Stimulated activated CD8-positive, alpha-beta memory T cell treated with anti-CD3 and anti-CD28 coated beads, Interleukin-7, amount 100 ng/mL, for 1 hour (primary cell): Measurements from ENCODE around the gene C16orf54.
"Not testable (repeated sequence)": the region's sequence is repeated elsewhere in the genome, so short reads cannot be mapped to it uniquely, and the experiment has no call there.

Experiments
- DNase-seq, 2 donors: peaks; one replicate each; pipeline ENCODE4 v3.0.0-alpha.2; 2020; ENCODE audit warnings: low read depth in 2 of 2

Gene C16orf54

GRCh38 chr16:29740630-29741015 is 5.2 kb downstream of the C16orf54 start:
- not testable (repeated sequence) for DNase-seq

DNA sequence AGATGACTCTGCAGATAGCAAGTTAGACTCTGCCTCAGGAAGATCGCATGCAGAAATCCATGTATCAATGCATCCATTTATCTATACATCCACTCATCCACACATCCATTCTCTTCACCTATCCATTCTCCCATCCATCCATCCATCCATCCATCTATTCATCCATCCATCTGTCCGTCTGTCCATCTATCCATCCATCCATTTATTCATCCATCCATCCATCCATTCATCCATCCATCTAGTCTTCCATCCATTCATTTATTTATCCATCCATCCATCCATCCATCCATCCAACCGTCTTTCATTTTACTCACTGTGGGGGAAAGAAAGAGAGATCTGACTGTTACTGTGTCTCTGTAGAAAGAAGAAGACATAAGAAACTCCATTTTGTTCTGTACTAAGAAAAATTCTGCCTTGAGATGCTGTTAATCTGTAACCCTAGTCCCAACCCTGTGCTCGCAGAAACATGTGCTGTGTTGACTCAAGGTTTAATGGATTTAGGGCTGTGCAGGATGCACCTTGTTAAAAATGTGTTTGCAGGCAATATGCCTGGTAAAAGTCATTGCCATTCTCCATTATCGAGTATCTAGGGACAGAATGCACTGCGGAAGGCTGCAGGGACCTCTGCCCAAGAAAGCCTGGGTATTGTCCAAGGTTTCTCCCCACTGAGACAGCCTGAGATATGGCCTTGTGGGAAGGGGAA is 5.7 kb downstream of the C16orf54 start:
- not testable (repeated sequence) for DNase-seq

- no peak for DNase-seq
These were observed 7.3 kb downstream of the C16orf54 start for GRCh38 chr16:29738514-29738913.

DNA sequence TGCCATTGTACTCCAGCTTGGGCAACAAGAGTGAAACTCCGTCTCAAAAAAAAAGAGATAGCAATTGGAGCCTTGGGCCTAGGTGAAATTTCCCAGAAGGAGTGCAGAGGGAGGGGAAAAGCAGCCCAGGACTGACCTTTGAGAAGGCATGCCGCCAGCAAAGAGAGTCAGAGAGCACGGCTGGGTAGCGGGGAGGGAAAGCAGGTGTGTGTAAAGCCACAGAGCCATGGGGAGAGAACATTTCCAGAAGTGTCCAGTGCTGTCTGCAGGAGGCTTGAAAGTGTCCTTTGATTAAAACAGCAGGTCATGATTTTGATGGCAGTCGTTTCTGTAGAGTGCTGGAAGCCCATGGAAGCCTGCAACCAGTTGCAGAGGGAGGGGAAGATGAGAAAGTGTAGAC is 8.1 kb downstream of the C16orf54 start:
- DNase-seq = no peak

- no peak for DNase-seq
These were observed 9.0 kb downstream of the C16orf54 start for GRCh38 chr16:29736764-29737163.

DNA sequence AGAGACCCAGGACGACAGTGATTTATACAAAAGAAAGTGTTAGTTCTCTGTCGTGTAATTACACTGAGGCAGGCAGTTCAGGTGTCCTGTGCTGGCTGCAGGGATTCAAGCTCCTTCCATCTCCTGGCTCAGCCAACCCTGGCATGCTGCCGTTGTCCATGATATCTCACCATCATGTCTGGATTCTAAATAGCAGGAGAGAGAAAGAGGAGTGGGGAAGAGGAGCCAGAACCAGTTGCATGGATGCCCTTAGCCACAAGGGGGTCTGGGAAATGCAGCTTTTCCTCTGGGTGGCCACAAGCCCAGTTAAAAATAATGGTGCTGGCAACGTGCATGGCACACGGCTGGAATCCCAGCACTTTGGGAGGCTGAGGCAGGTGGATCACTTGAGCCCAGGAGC is 9.7 kb downstream of the C16orf54 start:
- no peak for DNase-seq

- DNase-seq = no peak
These were observed 11.0 kb downstream of the C16orf54 start for GRCh38 chr16:29734786-29735185.

- DNase-seq = not testable (repeated sequence)
These were observed 13.8 kb downstream of the C16orf54 start for GRCh38 chr16:29731768-29732601.

DNA sequence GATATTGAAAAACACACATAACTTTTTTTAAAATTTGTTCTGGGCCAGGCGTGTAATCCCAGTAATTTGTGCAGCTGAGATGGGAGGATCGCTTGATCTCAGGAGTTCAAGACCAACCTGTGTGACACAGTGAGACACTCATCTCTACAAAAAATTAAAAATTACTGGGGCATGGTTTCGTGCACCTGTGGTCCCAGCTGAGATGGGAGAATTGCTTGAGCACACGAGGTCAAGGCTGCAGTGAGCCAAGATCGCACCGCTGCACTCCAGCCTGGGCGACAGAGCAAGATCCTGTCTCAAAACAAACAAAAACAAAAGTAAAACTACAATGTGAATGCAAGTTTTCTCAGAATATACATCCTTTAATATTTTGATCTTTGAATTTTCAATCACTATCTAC is 15.1 kb downstream of the C16orf54 start:
- no peak for DNase-seq

DNA sequence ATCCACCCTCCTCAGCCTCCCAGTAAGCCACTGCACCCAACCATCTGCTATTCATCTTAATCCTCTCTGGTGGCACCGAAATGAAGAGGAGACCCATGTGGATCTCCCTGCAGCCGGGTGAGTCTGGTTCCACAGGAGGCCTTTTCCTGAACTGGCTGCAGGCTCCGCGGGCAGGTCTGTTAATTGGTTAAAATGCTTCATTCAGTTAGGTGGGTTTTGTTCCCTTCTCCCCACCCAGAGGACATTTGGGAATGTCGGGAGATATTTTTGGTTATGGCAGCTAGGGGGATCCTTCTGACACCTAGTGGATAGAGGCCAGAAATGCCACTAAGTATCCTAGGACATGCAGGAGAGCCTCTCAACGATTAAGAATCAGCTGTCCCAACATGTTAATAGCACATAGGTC is 16.7 kb downstream of the C16orf54 start:
- DNase-seq = no peak

GRCh38 chr16:29727452-29727851 is 18.3 kb downstream of the C16orf54 start:
- DNase-seq = no peak

DNA sequence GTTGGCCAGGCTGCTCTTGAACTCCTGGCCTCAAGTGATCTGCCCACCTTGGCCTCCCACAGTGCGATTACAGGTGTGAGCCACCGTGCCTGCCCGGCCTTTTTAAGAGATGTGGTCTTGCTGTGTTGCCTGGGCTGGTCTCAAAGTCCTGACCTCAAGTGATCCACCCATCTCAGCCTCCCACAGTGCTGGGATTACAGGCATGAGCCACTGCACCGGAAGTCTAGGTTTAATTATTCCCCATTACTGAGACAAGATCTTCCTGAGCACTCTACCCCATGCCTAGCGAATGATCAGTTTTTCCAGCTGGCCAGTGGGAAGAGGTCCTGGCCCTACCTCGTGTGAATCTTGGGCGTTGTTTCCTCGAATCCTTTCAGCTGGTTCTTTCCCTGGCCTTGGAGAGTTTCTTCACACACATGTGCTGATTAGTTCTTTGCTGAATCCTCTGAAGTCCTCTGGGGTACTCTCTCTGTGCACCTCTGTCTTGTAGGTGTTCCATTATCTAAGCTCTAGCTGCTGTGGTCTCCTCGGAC is 18.9 kb downstream of the C16orf54 start:
- no peak for DNase-seq

DNA sequence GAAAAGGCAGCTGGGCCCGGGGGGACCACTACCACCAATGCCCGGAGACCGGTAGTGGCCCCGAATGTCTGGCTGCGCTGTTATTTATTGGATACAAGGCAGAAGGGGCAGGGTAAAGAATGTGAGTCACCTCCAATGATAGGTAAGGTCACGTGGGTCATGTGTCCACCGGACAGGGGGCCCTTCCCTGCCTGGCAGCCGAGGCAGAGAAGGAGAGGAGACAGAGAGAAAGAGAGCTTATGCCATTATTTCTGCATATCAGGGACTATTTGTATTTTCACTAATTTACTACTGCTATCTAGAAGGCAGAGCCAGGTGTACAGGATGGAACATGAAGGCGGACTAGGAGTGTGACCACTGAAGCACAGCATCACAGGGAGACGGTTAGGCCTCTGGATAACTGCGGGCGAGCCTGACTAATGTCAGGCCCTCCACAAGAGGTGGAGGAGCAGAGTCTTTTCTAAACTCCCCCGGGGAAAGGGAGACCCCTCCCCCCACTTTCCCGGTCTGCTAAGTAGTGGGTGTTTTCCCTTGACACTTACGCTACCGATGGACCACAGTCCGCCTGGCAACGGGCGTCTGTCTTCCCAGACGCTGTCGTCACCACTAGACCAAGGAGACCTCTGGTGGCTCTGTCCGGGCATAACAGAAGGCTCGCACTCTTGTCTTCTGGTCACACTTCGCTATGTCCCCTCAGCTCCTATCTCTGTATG is 24.5 kb downstream of the C16orf54 start:
- DNase-seq = not testable (repeated sequence)

- DNase-seq = no peak
These were observed 25.1 kb downstream of the C16orf54 start for GRCh38 chr16:29720703-29721102.

DNA sequence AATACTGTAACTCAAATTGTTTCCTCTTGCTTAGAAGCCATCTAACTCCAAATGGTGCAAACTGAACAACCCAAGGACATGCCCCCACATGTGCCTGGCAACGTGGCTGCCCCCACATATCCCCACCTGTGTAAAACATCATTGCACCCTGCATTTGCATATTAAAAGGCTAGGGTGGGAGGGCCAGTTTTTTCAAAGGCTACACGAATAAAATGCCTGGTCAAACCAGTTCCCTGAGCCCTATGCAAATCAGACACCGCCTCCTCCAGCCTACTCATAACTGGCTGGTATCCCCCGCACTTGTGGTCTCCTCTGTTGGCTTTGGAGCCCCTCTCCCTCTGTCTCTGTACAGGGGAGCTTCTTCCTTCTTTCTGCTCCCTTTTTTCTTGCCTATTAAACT is 26.7 kb downstream of the C16orf54 start:
- DNase-seq = no peak

DNA sequence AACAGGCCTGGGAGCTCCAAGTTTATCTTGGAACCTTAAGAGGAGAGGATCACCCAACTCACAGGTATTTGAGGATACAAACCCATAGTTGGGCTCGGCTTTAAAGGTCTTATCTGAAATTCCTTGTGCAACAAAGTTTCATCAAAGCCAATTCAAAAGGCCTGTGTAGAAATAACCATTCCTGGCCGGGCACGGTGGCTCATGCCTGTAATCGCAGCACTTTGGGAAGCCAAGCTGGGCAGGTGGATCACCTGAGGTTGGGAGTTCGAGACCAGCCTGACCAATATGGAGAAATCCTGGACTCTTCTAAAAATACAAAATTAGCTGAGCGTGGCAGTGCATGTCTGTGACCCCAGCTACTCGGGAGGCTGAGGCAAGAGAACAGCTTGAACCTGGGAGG is 28.7 kb downstream of the C16orf54 start:
- no peak for DNase-seq

DNA sequence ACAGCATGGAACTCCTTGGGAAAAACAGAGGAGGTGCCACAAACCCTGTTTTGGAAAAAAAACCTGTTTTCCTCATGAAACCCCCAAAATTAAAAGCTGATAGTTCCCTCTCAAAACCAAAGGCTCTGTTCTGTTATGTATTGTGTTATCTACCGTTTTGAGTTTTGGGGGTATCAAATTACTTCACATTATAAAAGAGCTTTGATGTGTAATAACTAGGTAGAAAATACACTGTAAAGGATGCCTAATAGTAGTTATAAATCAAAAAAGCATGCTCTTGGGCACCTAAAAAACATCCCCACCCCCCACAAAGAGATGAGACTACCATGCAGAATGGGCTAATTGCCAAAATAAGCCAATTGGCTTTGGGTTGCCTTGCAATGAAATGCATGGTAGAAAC is 30.8 kb downstream of the C16orf54 start:
- DNase-seq = no peak

DNA sequence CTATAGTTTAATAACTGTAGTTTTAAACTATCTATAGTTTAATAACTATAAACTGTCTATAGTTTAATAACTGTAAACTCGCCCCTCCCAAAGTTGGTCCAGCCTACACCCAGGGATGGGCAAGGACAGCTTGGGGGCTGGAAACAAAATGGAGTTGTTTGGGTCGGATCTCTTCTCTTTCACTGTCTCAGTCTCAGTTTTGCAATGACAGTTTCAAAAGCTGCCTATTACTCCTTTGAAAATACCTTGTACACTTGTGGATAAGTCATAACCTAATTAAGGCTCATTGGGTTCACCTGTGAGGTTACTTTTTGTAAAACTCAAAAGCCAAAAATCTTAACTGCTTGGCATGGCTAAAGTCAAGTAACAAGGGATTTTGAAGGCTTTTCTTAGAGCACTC is 31.4 kb downstream of the C16orf54 start:
- DNase-seq = no peak

DNA sequence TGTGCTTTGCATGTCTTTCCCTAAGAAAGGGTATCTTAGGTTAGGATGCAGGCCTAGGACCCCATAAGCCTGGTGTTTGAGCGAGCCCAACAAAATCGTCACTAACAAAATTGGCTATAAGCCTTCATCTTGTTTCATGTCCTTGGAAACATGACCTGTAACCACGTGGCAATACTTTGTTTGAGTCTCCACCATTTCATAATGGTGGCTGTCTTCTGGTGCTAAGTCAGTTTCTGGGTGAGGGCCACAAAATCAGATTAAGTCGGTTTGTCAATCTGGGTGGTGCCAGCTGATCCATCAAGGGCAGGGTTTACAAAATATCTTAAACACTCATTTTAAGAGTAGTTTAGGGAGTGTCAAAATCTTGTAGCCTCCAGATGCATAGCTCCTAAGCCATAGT is 33.0 kb downstream of the C16orf54 start:
- DNase-seq = no peak

DNA sequence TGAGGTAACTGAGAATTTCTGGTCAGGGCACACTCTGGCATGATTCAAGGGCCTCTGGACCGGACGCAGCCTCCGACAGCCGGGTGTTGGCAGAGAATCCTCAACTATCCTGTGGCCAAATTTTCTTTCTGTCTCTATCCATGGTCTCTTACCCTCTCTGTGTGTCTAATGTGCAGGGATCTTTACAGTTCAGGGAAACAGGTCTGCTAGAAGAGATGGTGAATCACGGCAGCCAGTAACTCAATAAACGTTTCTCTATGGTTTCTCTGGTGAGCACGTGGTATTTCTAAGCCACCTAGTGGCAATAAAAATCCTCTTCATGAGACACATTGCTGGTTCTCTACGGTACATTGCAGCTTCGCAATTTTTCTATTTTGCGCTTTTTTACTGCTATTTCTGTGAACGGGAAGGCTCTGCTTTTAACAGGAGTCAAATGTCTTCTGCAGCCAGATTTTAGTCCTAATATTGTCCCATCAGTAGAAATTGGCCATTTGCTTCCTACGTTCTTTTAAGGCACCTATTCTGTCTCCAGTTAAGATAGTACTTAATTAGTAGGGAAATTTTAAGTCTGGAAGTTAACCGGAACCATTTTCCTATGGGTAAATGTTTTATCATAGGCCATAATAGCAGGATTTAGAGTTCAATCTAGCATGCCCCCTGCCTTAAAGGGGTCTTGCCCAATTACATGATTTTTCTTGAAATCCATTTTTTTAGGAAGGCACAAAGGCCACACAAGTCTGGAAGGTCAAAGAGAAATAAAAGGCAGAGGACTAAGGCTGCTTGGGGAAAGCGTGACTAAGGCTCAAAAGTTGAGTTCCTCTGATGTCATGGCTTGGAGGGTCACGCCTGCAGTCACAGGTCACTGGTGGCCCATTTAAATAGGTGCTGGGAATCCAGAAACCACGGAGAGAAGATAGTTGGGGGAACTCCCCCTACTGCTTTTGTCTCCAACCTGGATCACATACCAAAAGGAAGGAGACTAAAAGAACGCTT is 35.3 kb downstream of the C16orf54 start:
- DNase-seq = no peak

DNA sequence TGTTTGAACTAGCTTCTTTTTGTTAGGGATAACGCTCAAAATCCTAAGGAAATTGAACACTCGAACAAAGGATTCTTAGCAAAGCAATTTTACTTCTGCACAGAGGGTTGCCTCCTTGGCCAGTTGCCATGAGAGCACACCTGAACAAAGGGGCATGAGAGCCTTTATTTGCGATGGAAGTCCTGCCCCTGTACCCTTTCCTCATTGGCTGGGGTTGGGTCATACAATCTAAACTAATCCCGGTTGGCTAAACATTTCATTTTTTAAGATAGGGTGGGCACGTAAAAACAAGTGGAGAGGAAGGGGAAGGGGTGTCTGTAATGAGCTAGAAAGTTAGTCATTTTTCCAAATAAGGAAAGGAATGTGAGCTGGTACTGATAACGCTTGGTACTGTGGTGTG is 36.1 kb downstream of the C16orf54 start:
- not testable (repeated sequence) for DNase-seq
